ENCODE data around the gene CYFIP1.

Gene CYFIP1

DNA sequence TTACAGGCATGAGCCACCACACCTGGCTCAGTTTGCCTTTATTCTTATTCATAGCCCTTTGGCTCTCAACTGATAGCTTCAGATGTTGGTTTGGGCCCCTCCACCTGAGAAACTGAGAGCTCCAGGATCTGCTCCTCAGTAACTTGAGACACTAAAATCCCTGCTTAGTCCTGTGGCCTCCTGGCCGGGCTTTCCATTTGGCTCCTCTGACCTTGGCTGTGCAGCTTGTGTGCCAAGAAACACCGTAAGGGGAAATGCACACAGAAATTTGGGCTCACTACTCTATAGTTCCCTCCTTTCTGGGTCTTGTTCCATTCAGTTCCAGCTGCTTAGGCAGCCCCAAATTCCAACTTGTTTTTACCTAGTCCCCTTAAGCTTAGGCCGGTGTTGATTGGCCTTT lies 116.8 kb downstream of the CYFIP1 start:
- no peak for DNase-seq (ENCODE audit: low spot score)
- H3K27ac ChIP-seq = peak overlapping the region; percentile 16; the same call in 1 of the 2 replicates
- ChIA-PET POLR2A (ENCODE audit: low non-redundant PET) (no interaction called here), CTCF (interaction anchor here (0.5 to 0.8 kb wide), 2 partner anchors 10 to 14 kb away, joined by 3 read pairs; no protein-coding TSS in a partner anchor)
- TF ChIP-seq, protein P1, sequence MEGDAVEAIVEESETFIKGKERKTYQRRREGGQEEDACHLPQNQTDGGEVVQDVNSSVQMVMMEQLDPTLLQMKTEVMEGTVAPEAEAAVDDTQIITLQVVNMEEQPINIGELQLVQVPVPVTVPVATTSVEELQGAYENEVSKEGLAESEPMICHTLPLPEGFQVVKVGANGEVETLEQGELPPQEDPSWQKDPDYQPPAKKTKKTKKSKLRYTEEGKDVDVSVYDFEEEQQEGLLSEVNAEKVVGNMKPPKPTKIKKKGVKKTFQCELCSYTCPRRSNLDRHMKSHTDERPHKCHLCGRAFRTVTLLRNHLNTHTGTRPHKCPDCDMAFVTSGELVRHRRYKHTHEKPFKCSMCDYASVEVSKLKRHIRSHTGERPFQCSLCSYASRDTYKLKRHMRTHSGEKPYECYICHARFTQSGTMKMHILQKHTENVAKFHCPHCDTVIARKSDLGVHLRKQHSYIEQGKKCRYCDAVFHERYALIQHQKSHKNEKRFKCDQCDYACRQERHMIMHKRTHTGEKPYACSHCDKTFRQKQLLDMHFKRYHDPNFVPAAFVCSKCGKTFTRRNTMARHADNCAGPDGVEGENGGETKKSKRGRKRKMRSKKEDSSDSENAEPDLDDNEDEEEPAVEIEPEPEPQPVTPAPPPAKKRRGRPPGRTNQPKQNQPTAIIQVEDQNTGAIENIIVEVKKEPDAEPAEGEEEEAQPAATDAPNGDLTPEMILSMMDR (conservative IDR thresholded peaks at IDR 0.05; ENCODE audit: low read depth) = no peak

DNA sequence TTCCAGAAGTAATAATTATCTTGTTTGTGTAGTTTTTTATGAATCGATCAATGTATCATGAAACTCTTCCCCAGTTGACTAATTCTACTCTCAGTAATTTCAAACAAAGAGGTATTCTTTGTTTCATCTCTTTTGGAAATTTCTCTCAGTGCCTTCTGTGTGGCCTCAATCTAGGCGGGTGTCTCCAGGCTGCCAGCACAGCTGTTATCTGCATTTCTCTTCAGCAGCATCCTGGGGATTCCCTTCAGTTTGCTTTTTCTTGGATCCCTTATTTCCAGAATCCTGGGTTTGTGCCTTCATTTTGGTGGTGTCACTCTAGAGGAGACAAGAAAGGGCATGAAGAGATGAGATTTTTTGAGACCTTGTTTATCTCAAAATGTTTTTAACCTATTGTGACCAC lies 119.0 kb downstream of the CYFIP1 start:
- DNase-seq (ENCODE audit: low spot score) = no peak
- TF ChIP-seq, protein P1 (conservative IDR thresholded peaks at IDR 0.05; ENCODE audit: low read depth) = no peak
- ChIA-PET POLR2A (ENCODE audit: low non-redundant PET) (no interaction called here), CTCF (no interaction called here)
- H3K27ac ChIP-seq = no peak overlapping the region

DNA sequence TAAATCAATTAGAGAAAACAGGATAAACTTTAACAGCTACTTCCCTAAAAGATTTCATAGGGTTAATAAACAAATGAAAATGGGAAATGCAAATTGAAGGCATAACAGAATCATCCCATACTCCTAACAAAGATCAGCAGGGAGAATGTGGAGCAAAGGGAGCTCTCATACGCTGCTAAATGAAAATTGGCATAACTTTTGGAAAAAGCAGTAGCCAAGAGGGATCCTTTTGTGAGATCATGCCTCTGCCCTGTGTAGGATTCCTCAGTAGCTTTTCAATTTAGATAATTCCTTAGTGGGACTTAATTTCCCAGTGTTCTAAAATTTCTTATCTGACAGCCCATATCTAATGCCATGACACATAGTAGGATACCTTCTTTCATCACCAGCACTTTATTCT lies 123.5 kb downstream of the CYFIP1 start:
- no peak overlapping the region for H3K27ac ChIP-seq
- TF ChIP-seq, protein P1 (conservative IDR thresholded peaks at IDR 0.05; ENCODE audit: low read depth) = no peak
- ChIA-PET POLR2A (ENCODE audit: low non-redundant PET) (no interaction called here), CTCF (interaction anchor here (0.7 kb wide), 1 partner anchor 88 kb away, joined by 3 read pairs; no protein-coding TSS in a partner anchor)
- DNase-seq (ENCODE audit: low spot score) = no peak

DNA sequence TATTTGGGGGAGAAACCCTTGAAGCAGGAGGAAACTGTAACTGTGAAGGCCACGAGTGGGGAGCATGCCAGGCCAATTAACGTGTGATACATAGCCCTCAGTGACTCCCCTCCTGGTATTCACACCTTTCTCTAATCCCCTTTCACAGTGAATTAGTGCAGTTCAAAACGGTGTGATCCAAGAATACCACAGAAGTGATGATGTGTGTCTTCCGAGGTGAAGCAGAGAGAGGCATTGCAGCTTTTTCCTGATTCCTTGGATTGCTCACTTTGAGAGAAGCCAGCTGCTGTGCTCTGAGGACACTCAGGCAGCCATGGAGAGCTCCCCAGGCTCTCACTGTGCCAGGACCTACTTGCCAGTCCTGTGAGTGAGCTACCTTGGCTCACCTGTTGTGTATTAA lies 124.4 kb downstream of the CYFIP1 start:
- TF ChIP-seq, protein P1 (conservative IDR thresholded peaks at IDR 0.05; ENCODE audit: low read depth) = no peak
- no peak overlapping the region for H3K27ac ChIP-seq
- ChIA-PET POLR2A (ENCODE audit: low non-redundant PET) (no interaction called here), CTCF (no interaction called here)
- no peak for DNase-seq (ENCODE audit: low spot score)

DNA sequence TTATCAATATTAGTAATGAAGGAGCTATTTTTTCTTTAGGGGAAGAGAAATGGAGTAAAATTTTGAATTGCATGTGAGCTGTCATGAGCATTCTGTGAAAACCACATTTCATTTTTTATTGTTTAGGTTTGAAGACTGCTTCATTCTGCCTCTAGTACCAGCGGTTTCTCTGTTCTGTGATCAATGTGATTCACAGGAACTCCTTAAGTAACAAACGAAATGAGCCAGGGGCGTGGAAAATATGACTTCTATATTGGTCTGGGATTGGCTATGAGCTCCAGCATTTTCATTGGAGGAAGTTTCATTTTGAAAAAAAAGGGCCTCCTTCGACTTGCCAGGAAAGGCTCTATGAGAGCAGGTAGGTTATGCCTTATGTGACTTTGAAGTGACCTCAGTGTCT lies 128.7 kb downstream of the CYFIP1 start:
- POLR2A ChIA-PET (ENCODE audit: low non-redundant PET) = no interaction called here

DNA sequence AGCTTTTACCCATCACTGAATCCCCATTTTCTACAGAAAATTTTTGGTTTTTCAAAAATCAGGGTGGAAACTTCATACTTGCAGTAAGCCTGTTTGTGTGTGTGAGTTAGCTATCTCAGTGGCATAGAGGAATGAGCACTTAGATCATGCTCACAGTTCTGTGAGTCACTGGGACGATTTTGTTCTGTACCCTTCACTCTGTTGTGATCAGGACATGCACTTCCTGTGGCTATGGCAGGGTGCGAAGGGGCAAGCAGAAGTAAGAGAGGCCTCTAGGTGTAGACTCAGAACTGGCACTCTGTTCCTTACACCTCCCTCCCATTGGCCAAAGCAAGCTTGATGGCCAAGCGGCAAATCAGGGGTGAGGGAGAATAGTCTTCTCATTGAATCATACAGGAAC lies 130.1 kb downstream of the CYFIP1 start:
- no peak overlapping the region for H3K27ac ChIP-seq
- POLR2A ChIA-PET (ENCODE audit: low non-redundant PET) = no interaction called here
- TF ChIP-seq, protein P1 (conservative IDR thresholded peaks at IDR 0.05; ENCODE audit: low read depth) = no peak
- CTCF ChIA-PET = no interaction called here
- no peak for DNase-seq (ENCODE audit: low spot score)

More for the DNA sequence above, 128.7 kb downstream of the CYFIP1 start:
- TF ChIP-seq, protein P1 (conservative IDR thresholded peaks at IDR 0.05; ENCODE audit: low read depth) = no peak
- DNase-seq (ENCODE audit: low spot score) = no peak
- H3K27ac ChIP-seq = no peak overlapping the region
- CTCF ChIA-PET = no interaction called here

DNA sequence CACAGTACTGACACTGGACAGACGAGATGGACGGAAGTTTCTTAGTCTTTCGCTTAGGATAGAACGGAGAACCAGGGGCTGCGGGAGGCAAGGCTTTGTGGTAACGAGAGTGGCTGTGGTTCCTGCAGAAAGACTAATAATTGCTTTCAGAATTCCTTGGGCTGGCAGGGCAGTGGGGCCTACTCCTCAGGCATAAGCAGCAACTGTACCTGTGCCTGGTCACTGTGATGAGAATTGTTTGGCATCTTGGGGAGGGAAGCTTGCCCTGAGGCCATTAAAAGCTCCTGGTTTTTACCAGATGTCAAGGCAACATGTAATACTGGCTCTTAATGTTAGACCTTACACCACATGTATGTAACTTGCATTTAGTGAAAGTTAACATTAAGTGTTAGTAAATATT lies 134.1 kb downstream of the CYFIP1 start:
- TF ChIP-seq, protein P1 (conservative IDR thresholded peaks at IDR 0.05; ENCODE audit: low read depth) = no peak
- ChIA-PET POLR2A (ENCODE audit: low non-redundant PET) (no interaction called here), CTCF (no interaction called here)
- DNase-seq (ENCODE audit: low spot score) = no peak
- no peak overlapping the region for H3K27ac ChIP-seq
